ENCODE data around the gene VAMP8. TPM values are rescaled to one million over a fixed set of nuclear protein-coding genes. Genes with fewer than 3 reads are reported as not detected.
A peak's percentile ranks its signal among the peaks of the same experiment; 100 is the strongest.

VAMP8 gene
- total and polyA plus RNA-seq, 2 donors (not counting 1 experiment from before 2014, with no cell fraction given): 2.3 to 80.6 TPM

GRCh38 chr2:85534881-85535280, 42.5 kb upstream of the VAMP8 start:
- Histone ChIP-seq H4K20me1 (ENCODE audit: control insufficient read depth, extremely low read depth, insufficient read depth, low read length) (no peaks in the 10 kb centered on the region), H3K27me3 (ENCODE audit: control insufficient read depth, insufficient read depth, low read length) (no peaks in the 10 kb centered on the region), H3K9ac (ENCODE audit: insufficient read depth, low read length) (no peak overlapping the region), H3K27ac (ENCODE audit: insufficient read depth, low read length) (no peak overlapping the region), H3K4me2 (ENCODE audit: extremely low read depth, insufficient read depth, low read length) (no peak overlapping the region), H2AFZ (ENCODE audit: low read length) (no peak overlapping the region), H3K4me1 (ENCODE audit: control insufficient read depth, extremely low read depth, insufficient read depth, low read length) (peaks cover 5% of the 10 kb centered on the region), H3K4me3 (replicated peaks in 1 of 4; ENCODE audit: control extremely low read depth in 1 of 4, insufficient read depth in 1 of 4, low read depth in 3 of 4, low read length in 4 of 4) (no peak overlapping the region), H3K36me3 (ENCODE audit: control insufficient read depth, insufficient read depth, low read length) (peaks cover 1% of the 10 kb centered on the region), H3K79me2 (ENCODE audit: control insufficient read depth, insufficient read depth, low read length) (peaks cover 22% of the 10 kb centered on the region), H3K9me3 (ENCODE audit: control insufficient read depth, insufficient read depth, low read depth, low read length) (no peaks in the 10 kb centered on the region)
- TF ChIP-seq EZH2 (IDR thresholded peaks at IDR 0.05; ENCODE audit: low read length, missing control alignments): no peak
- TF ChIP-seq, protein P1, sequence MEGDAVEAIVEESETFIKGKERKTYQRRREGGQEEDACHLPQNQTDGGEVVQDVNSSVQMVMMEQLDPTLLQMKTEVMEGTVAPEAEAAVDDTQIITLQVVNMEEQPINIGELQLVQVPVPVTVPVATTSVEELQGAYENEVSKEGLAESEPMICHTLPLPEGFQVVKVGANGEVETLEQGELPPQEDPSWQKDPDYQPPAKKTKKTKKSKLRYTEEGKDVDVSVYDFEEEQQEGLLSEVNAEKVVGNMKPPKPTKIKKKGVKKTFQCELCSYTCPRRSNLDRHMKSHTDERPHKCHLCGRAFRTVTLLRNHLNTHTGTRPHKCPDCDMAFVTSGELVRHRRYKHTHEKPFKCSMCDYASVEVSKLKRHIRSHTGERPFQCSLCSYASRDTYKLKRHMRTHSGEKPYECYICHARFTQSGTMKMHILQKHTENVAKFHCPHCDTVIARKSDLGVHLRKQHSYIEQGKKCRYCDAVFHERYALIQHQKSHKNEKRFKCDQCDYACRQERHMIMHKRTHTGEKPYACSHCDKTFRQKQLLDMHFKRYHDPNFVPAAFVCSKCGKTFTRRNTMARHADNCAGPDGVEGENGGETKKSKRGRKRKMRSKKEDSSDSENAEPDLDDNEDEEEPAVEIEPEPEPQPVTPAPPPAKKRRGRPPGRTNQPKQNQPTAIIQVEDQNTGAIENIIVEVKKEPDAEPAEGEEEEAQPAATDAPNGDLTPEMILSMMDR (conservative IDR thresholded peaks at IDR 0.05 in 1 of 2, IDR thresholded peaks at IDR 0.05 in 1 of 2; ENCODE audit: low read depth in 1 of 2, low read length in 2 of 2): no peak
- DNase-seq (ENCODE audit: low read depth in 2 of 2): no peak

DNA sequence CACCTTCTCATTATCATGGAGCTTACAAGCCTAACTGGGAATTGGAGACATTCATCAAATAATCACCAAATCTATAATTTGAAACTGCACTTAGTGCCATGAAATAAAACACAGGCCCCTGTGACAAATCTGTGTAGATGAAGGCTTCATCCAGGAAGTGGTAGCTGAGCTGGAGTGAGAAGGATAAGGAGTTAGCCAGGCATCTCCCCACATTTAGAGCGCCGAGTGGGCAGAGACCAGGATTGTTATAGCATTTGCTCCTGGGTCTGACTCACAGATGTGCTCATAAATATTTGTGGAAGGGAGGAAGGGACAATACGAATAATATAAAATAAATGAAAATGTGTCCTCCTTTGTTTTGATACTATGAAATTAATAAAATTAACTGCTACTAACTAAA, 40.9 kb upstream of the VAMP8 start:
- Histone ChIP-seq H3K4me2 (ENCODE audit: extremely low read depth, insufficient read depth, low read length) (peak overlapping the region; percentile 8), H4K20me1 (ENCODE audit: control insufficient read depth, extremely low read depth, insufficient read depth, low read length) (peaks cover 7% of the 10 kb centered on the region), H3K9me3 (ENCODE audit: control insufficient read depth, insufficient read depth, low read depth, low read length) (no peaks in the 10 kb centered on the region), H3K79me2 (ENCODE audit: control insufficient read depth, insufficient read depth, low read length) (peaks cover 38% of the 10 kb centered on the region), H3K36me3 (ENCODE audit: control insufficient read depth, insufficient read depth, low read length) (peaks cover 4% of the 10 kb centered on the region), H3K27me3 (ENCODE audit: control insufficient read depth, insufficient read depth, low read length) (no peaks in the 10 kb centered on the region), H2AFZ (ENCODE audit: low read length) (no peak overlapping the region), H3K4me3 (replicated peaks in 1 of 4; ENCODE audit: control extremely low read depth in 1 of 4, insufficient read depth in 1 of 4, low read depth in 3 of 4, low read length in 4 of 4) (peak overlapping the region in 1 of 4 experiments; percentile 62), H3K9ac (ENCODE audit: insufficient read depth, low read length) (no peak overlapping the region), H3K4me1 (ENCODE audit: control insufficient read depth, extremely low read depth, insufficient read depth, low read length) (peaks cover 7% of the 10 kb centered on the region), H3K27ac (ENCODE audit: insufficient read depth, low read length) (no peak overlapping the region)
- peak; percentile 77 to 88 for DNase-seq (ENCODE audit: low read depth in 2 of 2)
- TF ChIP-seq, protein P1 (conservative IDR thresholded peaks at IDR 0.05 in 1 of 2, IDR thresholded peaks at IDR 0.05 in 1 of 2; ENCODE audit: low read depth in 1 of 2, low read length in 2 of 2): no peak
- TF ChIP-seq EZH2 (IDR thresholded peaks at IDR 0.05; ENCODE audit: low read length, missing control alignments): no peak

DNA sequence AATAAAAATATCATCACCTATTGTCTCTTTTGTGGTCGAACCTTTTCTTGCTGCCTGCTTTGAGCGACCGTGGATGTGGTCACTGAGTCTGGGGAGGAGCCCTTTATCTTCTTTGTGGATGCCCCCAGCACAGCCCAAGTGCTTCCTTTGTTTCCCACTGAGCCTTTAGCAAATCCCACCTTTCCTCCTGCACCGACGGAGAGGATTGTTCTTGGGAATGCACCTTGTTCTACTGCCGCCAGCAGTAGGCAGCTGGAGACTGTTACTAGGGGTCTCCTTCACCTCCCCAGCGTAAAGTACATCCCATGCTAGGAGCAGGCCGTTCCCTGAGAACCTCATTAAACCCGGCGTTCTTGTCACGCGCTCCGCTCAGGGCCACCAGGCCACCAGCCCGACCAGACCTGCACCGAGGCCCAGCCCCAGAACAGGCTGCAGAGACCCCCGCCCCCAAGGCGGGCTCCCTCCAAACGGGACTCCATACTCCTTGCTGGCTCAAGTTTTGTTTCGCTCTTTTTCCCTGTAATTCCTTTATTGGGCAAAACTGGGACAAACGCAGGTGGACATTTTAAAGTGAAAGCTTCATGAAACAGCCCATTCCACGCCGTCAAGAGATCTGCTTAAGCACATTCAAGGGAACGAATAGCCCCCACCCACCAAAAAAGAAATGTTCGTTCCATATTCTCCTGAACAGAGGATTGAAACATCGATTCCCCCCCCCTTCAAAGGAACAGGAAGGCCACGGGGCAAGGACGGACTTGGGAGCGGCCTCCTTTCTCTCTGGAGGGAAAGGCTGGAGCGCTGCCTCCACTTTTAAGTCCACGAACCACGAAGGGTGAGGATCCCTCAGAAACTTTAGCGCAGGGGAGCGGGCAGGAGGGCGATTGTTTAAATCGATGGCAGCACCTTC, 39.5 kb upstream of the VAMP8 start:
- Histone ChIP-seq H3K9me3 (ENCODE audit: control insufficient read depth, insufficient read depth, low read depth, low read length) (no peaks in the 10 kb centered on the region), H4K20me1 (ENCODE audit: control insufficient read depth, extremely low read depth, insufficient read depth, low read length) (peaks cover 13% of the 10 kb centered on the region), H3K36me3 (ENCODE audit: control insufficient read depth, insufficient read depth, low read length) (peaks cover 14% of the 10 kb centered on the region), H3K27me3 (ENCODE audit: control insufficient read depth, insufficient read depth, low read length) (no peaks in the 10 kb centered on the region), H3K27ac (ENCODE audit: insufficient read depth, low read length) (peak overlapping the region; percentile 100), H3K9ac (ENCODE audit: insufficient read depth, low read length) (peak overlapping the region; percentile 98), H3K4me1 (ENCODE audit: control insufficient read depth, extremely low read depth, insufficient read depth, low read length) (peaks cover 16% of the 10 kb centered on the region), H3K4me3 (replicated peaks in 1 of 4; ENCODE audit: control extremely low read depth in 1 of 4, insufficient read depth in 1 of 4, low read depth in 3 of 4, low read length in 4 of 4) (peak overlapping the region; percentile 62 to 94 (median 81)), H3K4me2 (ENCODE audit: extremely low read depth, insufficient read depth, low read length) (peak overlapping the region; percentile 99), H2AFZ (ENCODE audit: low read length) (peak overlapping the region; percentile 55), H3K79me2 (ENCODE audit: control insufficient read depth, insufficient read depth, low read length) (peaks cover 52% of the 10 kb centered on the region)
- TF ChIP-seq, protein P1 (conservative IDR thresholded peaks at IDR 0.05 in 1 of 2, IDR thresholded peaks at IDR 0.05 in 1 of 2; ENCODE audit: low read depth in 1 of 2, low read length in 2 of 2): peak in 1 of 2 donors; percentile 4
- TF ChIP-seq EZH2 (IDR thresholded peaks at IDR 0.05; ENCODE audit: low read length, missing control alignments): no peak
- peak; percentile 39 to 46 for DNase-seq (ENCODE audit: low read depth in 2 of 2)
